Ectodermal cell (in vitro differentiated cells): Measurements from ENCODE around the gene KLRK1.
"Not testable (repeated sequence)": the region's sequence is repeated elsewhere in the genome, so short reads cannot be mapped to it uniquely, and the experiment has no call there.

Experiments
- H3K27ac ChIP-seq: 2 replicates; pipeline ENCODE4 v1.7.0; 2013; ENCODE audit warnings: mild to moderate bottlenecking, low read depth, low read length; ENCODE audit not compliant: insufficient read depth, poor library complexity, severe bottlenecking
- H3K27me3 ChIP-seq: 2 replicates; pipeline ENCODE4 v1.7.0; 2013; ENCODE audit warnings: mild to moderate bottlenecking, low read length; ENCODE audit not compliant: insufficient read depth, control insufficient read depth, poor library complexity, severe bottlenecking
- H3K36me3 ChIP-seq: one replicate; pipeline ENCODE4 v1.7.0; 2013; ENCODE audit warnings: low read length; ENCODE audit not compliant: control insufficient read depth, insufficient read depth
- H3K4me1 ChIP-seq: one replicate; pipeline ENCODE4 v1.7.0; 2013; ENCODE audit warnings: low read length; ENCODE audit not compliant: control insufficient read depth, insufficient read depth
- H3K4me3 ChIP-seq: 2 replicates; pipeline ENCODE4 v1.7.0; 2013; ENCODE audit warnings: low read depth, low read length, control low read depth; ENCODE audit not compliant: insufficient read depth
- H3K9me3 ChIP-seq: 2 replicates; pipeline ENCODE4 v1.7.0; 2013; ENCODE audit warnings: mild to moderate bottlenecking, low read length, moderate library complexity; ENCODE audit not compliant: control insufficient read depth
- WGBS, 2 experiments: methylation state at CpG; one replicate each; pipeline ENCODE4 v1.1.7; 2013; ENCODE audit warnings: missing lambda C conversion rate in 2 of 2; 5-methylcytosine and 5-hydroxymethylcytosine counted together

The KLRK1 gene

GRCh38 chr12:10372559-10372958, 17.3 kb downstream of the KLRK1 start:
- Histone ChIP-seq H3K4me3 (no peak overlapping the region), H3K36me3 (no peaks in the 10 kb centered on the region), H3K9me3 (no peaks in the 10 kb centered on the region), H3K27me3 (no peaks in the 10 kb centered on the region), H3K4me1 (no peaks in the 10 kb centered on the region), H3K27ac (no peak overlapping the region)
- 74 to 79% methylated on average over 1 of the region's 1 CpG for WGBS, 2 experiments

GRCh38 chr12:10371893-10372535, 17.8 kb downstream of the KLRK1 start:
- WGBS, 2 experiments, result 95 to 98% methylated on average over 6 of the region's 6 CpGs
- not testable (repeated sequence) for H3K36me3 ChIP-seq, H3K9me3 ChIP-seq, H3K4me1 ChIP-seq, H3K27ac ChIP-seq, H3K27me3 ChIP-seq, H3K4me3 ChIP-seq

- H3K27ac ChIP-seq, result no peak overlapping the region
- no peaks in the 10 kb centered on the region for H3K9me3 ChIP-seq
- H3K27me3 ChIP-seq, result no peaks in the 10 kb centered on the region
- 93 to 97% methylated on average over 8 of the region's 8 CpGs for WGBS, 2 experiments
- no peaks in the 10 kb centered on the region for H3K36me3 ChIP-seq
- H3K4me1 ChIP-seq, result peaks cover 8% of the 10 kb centered on the region
- no peak overlapping the region for H3K4me3 ChIP-seq
These were observed 20.1 kb downstream of the KLRK1 start for GRCh38 chr12:10369557-10370415.

DNA sequence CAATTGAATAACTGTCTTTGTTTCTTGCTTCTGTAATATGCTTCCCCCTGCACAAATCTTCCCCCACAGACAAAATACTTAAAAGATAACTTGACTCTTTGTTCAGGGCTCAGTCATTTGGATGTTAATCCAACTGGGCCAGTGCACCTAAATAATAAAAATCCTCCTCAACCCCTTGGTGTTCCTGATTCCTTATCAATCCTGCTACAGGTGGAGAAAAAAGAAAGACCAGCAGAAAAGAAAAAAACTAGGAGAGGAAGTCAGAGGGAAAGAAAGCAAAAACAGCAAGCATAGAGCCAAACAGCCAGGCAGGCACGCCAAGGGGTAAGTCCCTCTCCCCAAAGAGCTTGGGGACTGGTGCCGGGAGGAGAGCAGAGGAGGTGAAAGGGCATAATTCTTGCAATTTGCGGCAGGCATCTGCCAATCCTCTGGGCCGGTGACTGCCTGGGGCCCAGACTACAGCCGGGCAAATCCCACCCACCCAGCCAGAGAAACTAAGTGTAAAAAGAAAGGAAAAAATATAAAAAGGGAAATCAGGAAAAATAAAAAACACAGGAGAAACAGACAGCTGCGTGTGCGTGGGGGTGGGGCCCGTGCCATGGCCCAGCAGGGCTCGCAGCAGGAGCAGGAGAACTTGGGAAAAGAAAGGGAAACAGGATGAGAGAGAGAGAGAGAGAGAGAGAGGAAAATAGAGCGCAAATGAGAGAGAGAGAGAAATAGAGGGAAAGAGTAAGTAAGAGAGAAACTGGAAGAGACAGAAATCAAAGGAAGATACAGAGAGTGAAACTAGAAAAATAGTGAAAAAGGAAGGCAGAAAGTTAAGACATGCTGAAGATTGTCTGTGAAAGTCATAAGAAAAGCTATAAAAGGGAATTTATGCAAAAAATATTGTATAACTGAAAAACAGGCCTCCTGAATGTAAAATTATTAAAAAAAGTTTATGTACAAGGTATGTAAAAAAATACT, 21.4 kb downstream of the KLRK1 start:
- no peaks in the 10 kb centered on the region for H3K9me3 ChIP-seq
- no peak overlapping the region for H3K27ac ChIP-seq
- H3K4me3 ChIP-seq, result no peak overlapping the region
- no peaks in the 10 kb centered on the region for H3K36me3 ChIP-seq
- 89 to 90% methylated on average over 9 to 10 of the region's 10 CpGs for WGBS, 2 experiments
- H3K27me3 ChIP-seq, result no peaks in the 10 kb centered on the region
- H3K4me1 ChIP-seq, result peaks cover 8% of the 10 kb centered on the region

DNA sequence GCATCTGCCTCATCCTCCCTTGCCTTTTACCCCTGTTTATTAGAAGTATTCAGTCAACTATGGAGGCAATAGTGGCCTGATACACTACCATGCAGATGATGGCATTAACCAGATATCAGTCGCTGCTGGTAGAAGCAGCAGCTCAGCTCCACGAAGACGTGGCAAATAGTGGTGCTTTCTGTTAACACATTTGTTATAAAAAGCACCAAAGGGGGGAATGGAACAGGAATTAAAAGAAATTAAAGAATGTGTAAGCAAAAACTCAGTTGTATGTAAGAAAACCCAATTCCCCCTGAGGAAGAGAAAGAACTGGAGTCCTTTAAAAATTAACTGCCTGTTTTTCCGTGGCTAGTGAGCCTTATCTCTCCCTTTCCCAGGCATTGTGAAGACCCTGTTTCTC, 22.1 kb downstream of the KLRK1 start:
- WGBS, 2 experiments, result 70 to 75% methylated on average over 4 of the region's 4 CpGs
- H3K27me3 ChIP-seq, H3K27ac ChIP-seq, H3K4me3 ChIP-seq, H3K9me3 ChIP-seq, H3K36me3 ChIP-seq: not testable (repeated sequence)
- H3K4me1 ChIP-seq, result peaks cover 12% of the 10 kb centered on the region

GRCh38 chr12:10366875-10367274, 23.0 kb downstream of the KLRK1 start:
- no peak overlapping the region for H3K27ac ChIP-seq

GRCh38 chr12:10365696-10366405, 24.0 kb downstream of the KLRK1 start:
- Histone ChIP-seq H3K27ac (no peak overlapping the region), H3K9me3 (no peaks in the 10 kb centered on the region), H3K36me3 (no peaks in the 10 kb centered on the region), H3K27me3 (no peaks in the 10 kb centered on the region), H3K4me1 (peaks cover 14% of the 10 kb centered on the region), H3K4me3 (no peak overlapping the region)
- 60 to 62% methylated on average over 6 of the region's 6 CpGs for WGBS, 2 experiments

More at GRCh38 chr12:10366875-10367274, 23.0 kb downstream of the KLRK1 start:
- H3K4me3 ChIP-seq, result no peak overlapping the region
- H3K36me3 ChIP-seq, result no peaks in the 10 kb centered on the region
- peaks cover 14% of the 10 kb centered on the region for H3K4me1 ChIP-seq
- H3K27me3 ChIP-seq, result no peaks in the 10 kb centered on the region
- H3K9me3 ChIP-seq, result no peaks in the 10 kb centered on the region

- WGBS, 2 experiments, result 10% methylated on average over 15 of the region's 15 CpGs
- Histone ChIP-seq H3K4me3 (peak overlapping the region; percentile 30), H3K4me1 (peaks cover 14% of the 10 kb centered on the region), H3K27me3 (no peaks in the 10 kb centered on the region), H3K36me3 (no peaks in the 10 kb centered on the region), H3K9me3 (no peaks in the 10 kb centered on the region), H3K27ac (peak overlapping the region; percentile 5)
These were observed 24.8 kb downstream of the KLRK1 start for GRCh38 chr12:10364815-10365622.
